Adrenal gland (tissue), 12 donors: ENCODE measurements around the gene GHR. TPM values are rescaled to one million over a fixed set of nuclear protein-coding genes. Genes with fewer than 3 reads are reported as not detected.

Experiments used
- DNase-seq, 7 donors: peaks; one replicate each; pipeline ENCODE4 v3.0.0-alpha.2; 2019 to 2020
- H3K27ac ChIP-seq, 5 donors: fragments of 200-600 bp; sonication (generic) in 4 of 5; 1 replicate in 3 of 5; 2 replicates in 2 of 5; pipeline versions ENCODE4 v1.5.1 to v1.8.0; 2016 to 2020; ENCODE audit warnings: mild to moderate bottlenecking in 1 of 5
- H3K27me3 ChIP-seq: fragments of 200-600 bp; 2 replicates; pipeline ENCODE4 v1.8.0; 2021
- H3K36me3 ChIP-seq, 2 donors: fragments of 200-600 bp; replicated peaks in 1 of 2; 1 replicate in 1 of 2; 2 replicates in 1 of 2; pipeline versions ENCODE4 v1.5.1 to v1.8.0; 2018 to 2022
- H3K4me1 ChIP-seq, 2 donors: fragments of 200-600 bp; replicated peaks in 1 of 2; 1 replicate in 1 of 2; 2 replicates in 1 of 2; pipeline versions ENCODE4 v1.5.1 to v1.8.0; 2018 to 2021
- H3K4me3 ChIP-seq, 4 donors: fragments of 200-600 bp; sonication (generic) in 3 of 4; one replicate each; pipeline ENCODE4 v1.5.1; 2016 to 2018
- H3K9me3 ChIP-seq, 3 donors: fragments of 200-600 bp; sonication (generic) in 1 of 3; replicated peaks in 1 of 3; 1 replicate in 2 of 3; 2 replicates in 1 of 3; pipeline versions ENCODE4 v1.5.1 to v1.8.0; 2016 to 2021
- POLR2A ChIP-seq, 2 donors: fragments of 450-650 bp; IDR thresholded peaks; one replicate each; pipeline ENCODE4 v1.6.1; 2017; ENCODE audit warnings: antibody characterized with exemption in 2 of 2, mild to moderate bottlenecking in 2 of 2, moderate library complexity in 1 of 2
- WGBS, 4 donors: extraction: QIAGEN DNeasy Blood & Tissue Kit in 2 of 4; methylation state at CpG; one replicate each; pipeline versions ENCODE4 v1.1.5 to v1.1.7; 2013 to 2017; 5-methylcytosine and 5-hydroxymethylcytosine counted together
- intact Hi-C, 2 donors: fragments of 100-400 bp; cut with DNase I; formaldehyde crosslinking; loops; one replicate each; pipeline versions ENCODE4 v1.14.1 to v1.15.0; 2022 to 2023
- polyA plus RNA-seq, 3 donors: library from polyadenylated mRNA; stranded (reverse); fragments of 200-250 nt in 2 of 3; fragments of 350-450 nt in 1 of 3; fragmentation: Illumina TruSeq in 1 of 3; extraction: RNeasy Lipid Tissue Mini Kit (QIAGEN cat#74804) in 1 of 3; gene quantifications; one replicate each; pipeline ENCODE4 v1.2.3, GENCODE V29; 2013 to 2014
- total RNA-seq, 9 donors: library from RNA; depleted of rRNA in 4 of 9; stranded (reverse); fragments of >200 nt in 4 of 9; fragments of 120-200 nt in 1 of 9; fragmentation: NEBNext Ultra II Directional in 1 of 9; extraction: Animal tissue kit (Norgen Biotek cat#: 25700) in 1 of 9; gene quantifications; one replicate each; pipeline versions ENCODE4 v1.1.0 to v1.2.4, GENCODE V29; 2013 to 2023
- TF ChIP-seq, protein P1 (sequence below), 6 experiments: fragments of 450-650 bp in 4 of 6; fragments of 200-600 bp in 2 of 6; sonication (generic) in 1 of 6; IDR thresholded peaks; 1 replicate in 5 of 6; 2 replicates in 1 of 6; pipeline versions ENCODE4 v1.5.1 to v1.8.0; 2016 to 2021; ENCODE audit warnings: antibody characterized with exemption in 6 of 6, mild to moderate bottlenecking in 2 of 6, moderate library complexity in 1 of 6
- donor health status: healthy with polysubstance abuse.
- donor health status: Bipolar disorder and iron deficiency.
- donor health status: DM: yes; HTN: yes; CAD: no.
- donor health status: DM: no; HTN: no; CAD: no.
- donor health status: DM: no; HTN: no; CAD: no.
- donor health status: DM: yes; HTN: yes; CAD: no.

The GHR gene
- total and polyA plus RNA-seq, 12 donors: 2.9 to 17.1 (median 10.5) TPM

DNA sequence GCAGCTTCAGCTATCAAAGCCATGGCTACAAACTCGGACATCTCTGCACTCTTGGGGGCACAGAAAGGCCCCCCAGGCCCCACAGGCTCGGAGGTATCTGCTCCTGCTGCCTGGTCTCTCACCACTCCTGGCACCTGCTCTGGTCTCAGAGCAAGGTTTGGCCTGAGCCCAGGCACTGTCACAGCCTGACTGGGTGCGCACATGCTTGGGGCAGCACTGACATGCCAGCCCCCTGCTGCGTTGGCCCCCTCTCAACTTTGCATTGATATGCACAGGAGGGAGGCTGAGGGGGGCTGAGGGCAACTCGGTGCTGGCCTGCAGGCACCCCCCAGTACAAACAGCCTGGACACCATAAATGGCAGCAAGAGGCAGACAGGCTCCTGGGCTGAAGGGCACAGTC is 27.1 kb upstream of the GHR start:
- Histone ChIP-seq H3K4me1 (no peaks in the 10 kb centered on the region), H3K4me3 (no peak overlapping the region), H3K9me3 (no peaks in the 10 kb centered on the region), H3K27me3 (no peaks in the 10 kb centered on the region), H3K27ac (no peak overlapping the region), H3K36me3 (no peaks in the 10 kb centered on the region)
- DNase-seq: no peak
- intact Hi-C loops: no loop called here
- 67 to 82% (median 78%) methylated on average over 1 to 5 of the region's 5 CpGs for WGBS, 4 donors
- no peak for TF ChIP-seq POLR2A (IDR thresholded peaks at IDR 0.05)
- TF ChIP-seq, protein P1, sequence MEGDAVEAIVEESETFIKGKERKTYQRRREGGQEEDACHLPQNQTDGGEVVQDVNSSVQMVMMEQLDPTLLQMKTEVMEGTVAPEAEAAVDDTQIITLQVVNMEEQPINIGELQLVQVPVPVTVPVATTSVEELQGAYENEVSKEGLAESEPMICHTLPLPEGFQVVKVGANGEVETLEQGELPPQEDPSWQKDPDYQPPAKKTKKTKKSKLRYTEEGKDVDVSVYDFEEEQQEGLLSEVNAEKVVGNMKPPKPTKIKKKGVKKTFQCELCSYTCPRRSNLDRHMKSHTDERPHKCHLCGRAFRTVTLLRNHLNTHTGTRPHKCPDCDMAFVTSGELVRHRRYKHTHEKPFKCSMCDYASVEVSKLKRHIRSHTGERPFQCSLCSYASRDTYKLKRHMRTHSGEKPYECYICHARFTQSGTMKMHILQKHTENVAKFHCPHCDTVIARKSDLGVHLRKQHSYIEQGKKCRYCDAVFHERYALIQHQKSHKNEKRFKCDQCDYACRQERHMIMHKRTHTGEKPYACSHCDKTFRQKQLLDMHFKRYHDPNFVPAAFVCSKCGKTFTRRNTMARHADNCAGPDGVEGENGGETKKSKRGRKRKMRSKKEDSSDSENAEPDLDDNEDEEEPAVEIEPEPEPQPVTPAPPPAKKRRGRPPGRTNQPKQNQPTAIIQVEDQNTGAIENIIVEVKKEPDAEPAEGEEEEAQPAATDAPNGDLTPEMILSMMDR (IDR thresholded peaks at IDR 0.05): no peak

DNA sequence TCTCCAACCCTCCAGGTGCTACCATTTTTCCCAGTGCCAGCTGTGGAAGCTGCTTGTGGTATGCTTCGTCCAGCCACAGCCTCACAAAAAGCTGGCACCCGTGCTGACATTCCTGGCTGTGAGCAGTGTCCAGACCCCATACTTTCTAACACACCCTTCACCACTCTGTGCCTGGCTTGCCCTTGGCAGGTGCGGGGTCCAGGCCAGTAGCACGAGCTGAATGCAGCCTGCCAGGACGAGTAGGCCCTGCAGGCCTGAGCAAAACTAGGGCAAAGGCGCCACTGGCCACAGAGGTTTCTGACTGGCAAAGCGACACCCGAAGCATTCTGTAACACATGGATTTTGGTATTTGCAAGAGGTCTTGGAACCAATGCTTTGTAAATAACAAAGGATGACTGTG is 26.0 kb upstream of the GHR start:
- DNase-seq: no peak
- Histone ChIP-seq H3K36me3 (no peaks in the 10 kb centered on the region), H3K4me1 (no peaks in the 10 kb centered on the region), H3K27me3 (no peaks in the 10 kb centered on the region), H3K4me3 (no peak overlapping the region), H3K27ac (no peak overlapping the region), H3K9me3 (no peaks in the 10 kb centered on the region)
- intact Hi-C loops: no loop called here
- WGBS, 4 donors: 85 to 90% (median 89%) methylated on average over 7 to 8 of the region's 8 CpGs
- TF ChIP-seq, protein P1 (IDR thresholded peaks at IDR 0.05): no peak
- no peak for TF ChIP-seq POLR2A (IDR thresholded peaks at IDR 0.05)

DNA sequence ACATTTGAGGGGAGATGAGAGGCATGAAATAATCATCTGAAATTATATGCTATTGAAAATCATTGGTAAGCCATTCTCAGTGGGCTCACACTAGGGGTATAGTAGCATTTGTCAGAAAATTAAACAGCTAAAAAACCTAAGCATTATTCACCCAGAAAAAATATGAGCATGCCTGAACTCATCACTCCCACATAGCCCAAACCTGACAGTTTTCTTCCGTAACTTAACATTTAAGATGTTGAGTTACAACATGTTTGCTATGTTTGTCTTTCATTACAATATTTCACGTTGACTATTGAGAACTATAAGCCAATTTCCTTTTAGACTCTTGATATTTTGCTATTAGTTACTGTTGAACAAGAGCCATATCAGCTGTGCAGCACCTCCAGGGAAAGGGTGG is 23.5 kb upstream of the GHR start:
- Histone ChIP-seq H3K36me3 (no peaks in the 10 kb centered on the region), H3K27ac (no peak overlapping the region), H3K9me3 (no peaks in the 10 kb centered on the region), H3K27me3 (no peaks in the 10 kb centered on the region), H3K4me3 (no peak overlapping the region), H3K4me1 (no peaks in the 10 kb centered on the region)
- 53 to 71% (median 58%) methylated on average over 2 of the region's 2 CpGs for WGBS, 4 donors
- intact Hi-C loops: no loop called here
- DNase-seq: no peak
- TF ChIP-seq, protein P1 (IDR thresholded peaks at IDR 0.05): no peak
- TF ChIP-seq POLR2A (IDR thresholded peaks at IDR 0.05): no peak

DNA sequence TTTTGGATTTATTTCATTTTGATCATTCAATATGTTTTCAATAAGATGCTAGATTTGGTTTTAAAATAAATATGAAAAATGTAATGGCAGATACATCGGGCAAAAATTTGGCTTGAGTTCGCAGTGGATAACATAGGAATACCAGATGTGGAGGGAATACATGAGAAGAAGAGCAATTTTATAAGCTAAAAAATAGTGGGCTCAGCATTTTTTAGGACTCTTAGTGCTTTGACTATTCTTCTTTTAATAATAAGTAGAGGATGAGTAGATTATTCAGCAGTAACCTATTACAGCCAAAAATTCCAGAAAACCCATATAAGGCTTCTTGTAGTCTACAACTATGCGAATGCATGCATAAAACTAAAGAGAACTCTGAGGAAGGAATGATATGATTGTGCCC is 22.8 kb upstream of the GHR start:
- intact Hi-C loops: no loop called here
- Histone ChIP-seq H3K4me3 (no peak overlapping the region), H3K4me1 (no peaks in the 10 kb centered on the region), H3K36me3 (no peaks in the 10 kb centered on the region), H3K27ac (no peak overlapping the region), H3K27me3 (no peaks in the 10 kb centered on the region), H3K9me3 (no peaks in the 10 kb centered on the region)
- TF ChIP-seq, protein P1 (IDR thresholded peaks at IDR 0.05): no peak
- no peak for TF ChIP-seq POLR2A (IDR thresholded peaks at IDR 0.05)
- 88 to 93% (median 91%) methylated on average over 3 of the region's 3 CpGs for WGBS, 4 donors
- no peak for DNase-seq
